Bronchial epithelial cell (primary cell): ENCODE measurements around the gene EGR1. TPM values are rescaled to one million over a fixed set of nuclear protein-coding genes. Genes with fewer than 3 reads are reported as not detected.

Experiments
- DNase-seq: peaks from one replicate; pipeline ENCODE4 v3.0.0-alpha.2; 2010; ENCODE audit warnings: low read depth
- FAIRE-seq: peaks from 2 replicates; lab custom pipeline; 2011; peaks lifted over from hg19 to GRCh38; lab: Jason Lieb, UNC
- H3K27me3 ChIP-seq: 2 replicates; pipeline ENCODE4 v1.5.1; 2011; ENCODE audit warnings: low read length; ENCODE audit not compliant: control insufficient read depth, insufficient read depth
- H3K36me3 ChIP-seq: 2 replicates; pipeline ENCODE4 v1.5.1; 2011; ENCODE audit warnings: low read length; ENCODE audit not compliant: control insufficient read depth, insufficient read depth
- H3K4me3 ChIP-seq: 2 replicates; pipeline ENCODE4 v1.5.1; 2011; ENCODE audit warnings: mild to moderate bottlenecking, low read depth, low read length, control low read depth
- total RNA-seq: library from RNA; depleted of rRNA; stranded (reverse); fragments of >200 nt; gene quantifications from 2 replicates; pipeline ENCODE4 v1.2.1, GENCODE V29; 2014
- TF ChIP-seq, protein P1 (sequence below): IDR thresholded peaks from 2 replicates; pipeline ENCODE4 v1.5.1; 2011; ENCODE audit warnings: mild to moderate bottlenecking, moderate library complexity, low read length, control low read depth, inconsistent platforms; ENCODE audit not compliant: insufficient read depth, severe bottlenecking

EGR1 gene
- 6.1 and 9.0 TPM in 2 replicates for total RNA-seq

- peaks cover 21% of the 10 kb centered on the region for H3K36me3 ChIP-seq
- TF ChIP-seq, protein P1, sequence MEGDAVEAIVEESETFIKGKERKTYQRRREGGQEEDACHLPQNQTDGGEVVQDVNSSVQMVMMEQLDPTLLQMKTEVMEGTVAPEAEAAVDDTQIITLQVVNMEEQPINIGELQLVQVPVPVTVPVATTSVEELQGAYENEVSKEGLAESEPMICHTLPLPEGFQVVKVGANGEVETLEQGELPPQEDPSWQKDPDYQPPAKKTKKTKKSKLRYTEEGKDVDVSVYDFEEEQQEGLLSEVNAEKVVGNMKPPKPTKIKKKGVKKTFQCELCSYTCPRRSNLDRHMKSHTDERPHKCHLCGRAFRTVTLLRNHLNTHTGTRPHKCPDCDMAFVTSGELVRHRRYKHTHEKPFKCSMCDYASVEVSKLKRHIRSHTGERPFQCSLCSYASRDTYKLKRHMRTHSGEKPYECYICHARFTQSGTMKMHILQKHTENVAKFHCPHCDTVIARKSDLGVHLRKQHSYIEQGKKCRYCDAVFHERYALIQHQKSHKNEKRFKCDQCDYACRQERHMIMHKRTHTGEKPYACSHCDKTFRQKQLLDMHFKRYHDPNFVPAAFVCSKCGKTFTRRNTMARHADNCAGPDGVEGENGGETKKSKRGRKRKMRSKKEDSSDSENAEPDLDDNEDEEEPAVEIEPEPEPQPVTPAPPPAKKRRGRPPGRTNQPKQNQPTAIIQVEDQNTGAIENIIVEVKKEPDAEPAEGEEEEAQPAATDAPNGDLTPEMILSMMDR: no peak
- H3K27me3 ChIP-seq: no peaks in the 10 kb centered on the region
- FAIRE-seq: no peak
- H3K4me3 ChIP-seq: peak within 1 kb of the TSS; percentile 68
- peak; percentile 78 for DNase-seq
Observed at GRCh38 chr5:138465261-138466124, at the start of gene EGR1. Gene EGR1, plus strand, starts transcription at chr5:138465479. Its CDS starts 283 bp downstream, at chr5:138465762.

GRCh38 chr5:138418444-138418843, 46.8 kb upstream of the EGR1 start:
- FAIRE-seq (no peak), DNase-seq (no peak)
- Histone ChIP-seq H3K36me3 (peaks cover 12% of the 10 kb centered on the region), H3K4me3 (no peak overlapping the region), H3K27me3 (no peaks in the 10 kb centered on the region)
- TF ChIP-seq, protein P1: no peak

GRCh38 chr5:138425079-138425478, 40.2 kb upstream of the EGR1 start:
- TF ChIP-seq, protein P1: no peak
- no peak for FAIRE-seq
- Histone ChIP-seq H3K4me3 (no peak overlapping the region), H3K27me3 (no peaks in the 10 kb centered on the region), H3K36me3 (peaks cover 27% of the 10 kb centered on the region)
- no peak for DNase-seq

GRCh38 chr5:138435943-138436342, 29.3 kb upstream of the EGR1 start:
- DNase-seq (no peak), FAIRE-seq (no peak)
- TF ChIP-seq, protein P1: no peak
- Histone ChIP-seq H3K27me3 (no peaks in the 10 kb centered on the region), H3K4me3 (no peak overlapping the region), H3K36me3 (peaks cover 8% of the 10 kb centered on the region)

GRCh38 chr5:138438003-138438723, 27.1 kb upstream of the EGR1 start:
- Histone ChIP-seq H3K4me3 (no peak overlapping the region), H3K36me3 (peaks cover 4% of the 10 kb centered on the region), H3K27me3 (no peaks in the 10 kb centered on the region)
- TF ChIP-seq, protein P1: no peak
- DNase-seq: no peak
- FAIRE-seq: no peak
